ENCODE data around the gene SPNS2.

DNA sequence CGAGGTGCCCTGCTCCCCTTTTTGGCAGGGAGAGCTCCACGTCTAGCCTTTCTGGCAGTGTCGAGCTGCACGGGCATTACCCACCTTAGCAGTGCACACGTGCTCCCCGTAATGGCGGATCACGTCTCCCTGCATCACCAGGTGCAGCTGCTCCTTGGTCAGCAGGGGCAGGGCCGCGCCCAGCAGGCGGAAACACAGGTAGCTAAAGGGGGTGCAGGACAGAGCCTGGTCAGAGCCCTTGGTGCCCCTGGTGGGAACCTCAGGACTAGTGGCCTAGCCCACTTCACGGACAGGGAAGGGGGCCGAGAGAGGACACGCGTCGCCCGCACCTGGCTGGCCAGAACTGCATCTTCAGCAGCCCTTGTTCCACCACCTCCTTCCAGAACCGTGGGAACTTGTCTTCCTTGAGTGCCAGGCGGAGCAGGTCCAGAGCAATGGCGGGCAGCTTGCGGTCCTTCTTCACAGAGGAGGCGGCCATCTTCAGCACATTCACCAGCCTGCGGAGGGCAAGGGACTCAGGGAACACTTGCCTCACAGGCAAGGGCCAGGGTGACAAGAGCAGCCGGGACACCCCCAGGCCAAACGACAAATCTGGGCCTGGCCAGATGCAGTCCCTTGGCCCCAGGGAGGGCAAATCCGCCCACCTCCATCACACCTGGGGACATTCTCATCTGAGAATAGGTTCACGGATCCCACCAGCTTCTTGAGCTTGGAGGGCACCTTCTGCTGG lies 53.3 kb downstream of the SPNS2 start:
- TF ChIP-seq POLR2AphosphoS5 (IDR thresholded peaks at IDR 0.05; ENCODE audit: low read depth, low read length) (no peak), EP300 (IDR thresholded peaks at IDR 0.05; ENCODE audit: borderline replicate concordance in 1 of 2, low read depth in 1 of 2, low read length in 1 of 2) (no peak), IRF3 (IDR thresholded peaks at IDR 0.05; ENCODE audit: low read depth, low read length) (no peak), TAF1 (IDR thresholded peaks at IDR 0.05; ENCODE audit: borderline replicate concordance, low read depth, low read length) (no peak), CTCF (IDR thresholded peaks at IDR 0.05) (no peak), MEF2A (IDR thresholded peaks at IDR 0.05; ENCODE audit: borderline replicate concordance, low read depth) (no peak)
- TF ChIP-seq, protein P1, sequence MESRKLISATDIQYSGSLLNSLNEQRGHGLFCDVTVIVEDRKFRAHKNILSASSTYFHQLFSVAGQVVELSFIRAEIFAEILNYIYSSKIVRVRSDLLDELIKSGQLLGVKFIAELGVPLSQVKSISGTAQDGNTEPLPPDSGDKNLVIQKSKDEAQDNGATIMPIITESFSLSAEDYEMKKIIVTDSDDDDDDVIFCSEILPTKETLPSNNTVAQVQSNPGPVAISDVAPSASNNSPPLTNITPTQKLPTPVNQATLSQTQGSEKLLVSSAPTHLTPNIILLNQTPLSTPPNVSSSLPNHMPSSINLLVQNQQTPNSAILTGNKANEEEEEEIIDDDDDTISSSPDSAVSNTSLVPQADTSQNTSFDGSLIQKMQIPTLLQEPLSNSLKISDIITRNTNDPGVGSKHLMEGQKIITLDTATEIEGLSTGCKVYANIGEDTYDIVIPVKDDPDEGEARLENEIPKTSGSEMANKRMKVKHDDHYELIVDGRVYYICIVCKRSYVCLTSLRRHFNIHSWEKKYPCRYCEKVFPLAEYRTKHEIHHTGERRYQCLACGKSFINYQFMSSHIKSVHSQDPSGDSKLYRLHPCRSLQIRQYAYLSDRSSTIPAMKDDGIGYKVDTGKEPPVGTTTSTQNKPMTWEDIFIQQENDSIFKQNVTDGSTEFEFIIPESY (IDR thresholded peaks at IDR 0.05; ENCODE audit: borderline replicate concordance, low read depth): no peak

Measured in SK-N-SH (cell line).